GM12801 (cell line): ENCODE data around the gene ELMO2.

Experiments
- CTCF ChIP-seq: IDR thresholded peaks from one replicate; pipeline ENCODE4 v1.5.1; 2011; ENCODE audit warnings: control low read depth; ENCODE audit not compliant: insufficient read length; ENCODE audit errors: extremely low read depth

The ELMO2 gene

GRCh38 chr20:46354207-46354555 lies 52.2 kb downstream of the ELMO2 start:
- TF ChIP-seq CTCF, result no peak

GRCh38 chr20:46353500-46354206 lies 52.8 kb downstream of the ELMO2 start:
- no peak for TF ChIP-seq CTCF

DNA sequence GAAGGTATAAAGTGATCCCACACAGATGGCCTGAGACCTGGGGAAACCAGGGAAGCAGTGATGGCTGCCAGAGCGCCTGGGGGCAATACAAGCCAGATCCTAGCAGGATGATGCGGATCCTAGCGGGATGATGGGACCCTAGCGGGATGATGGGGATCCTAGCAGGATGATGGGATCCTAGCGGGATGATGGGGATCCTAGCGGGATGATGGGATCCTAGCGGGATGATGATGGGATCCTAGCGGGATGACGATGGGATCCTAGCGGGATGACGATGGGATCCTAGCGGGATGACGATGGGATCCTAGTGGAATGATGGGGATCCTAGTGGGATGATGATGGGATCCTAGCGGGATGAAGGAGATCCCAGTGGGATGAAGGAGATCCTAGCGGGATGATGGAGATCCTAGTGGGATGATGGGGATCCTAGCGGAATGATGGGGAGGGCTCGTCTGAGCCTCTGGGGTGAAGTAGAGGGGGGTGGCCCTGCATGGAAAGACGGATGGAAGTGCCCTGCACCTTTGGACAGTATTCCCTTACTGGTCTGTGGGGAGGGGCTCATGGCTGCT lies 54.0 kb downstream of the ELMO2 start:
- no peak for TF ChIP-seq CTCF

- TF ChIP-seq CTCF, result no peak
Observed at GRCh38 chr20:46351357-46352058, 54.9 kb downstream of the ELMO2 start.

DNA sequence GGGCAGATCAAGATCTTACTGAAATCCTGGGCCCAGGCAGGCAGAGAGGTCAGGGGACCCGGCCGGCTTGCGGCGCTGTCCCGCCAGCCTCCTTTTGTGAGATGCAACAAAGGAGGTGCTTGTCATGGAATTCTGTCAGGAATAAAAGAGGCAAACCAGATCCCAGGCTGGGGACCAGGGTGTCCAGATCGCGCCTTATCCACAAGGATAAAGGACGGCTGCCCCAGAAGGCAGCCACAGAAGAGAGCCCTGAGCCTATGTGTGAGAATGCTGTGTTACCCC lies 55.5 kb downstream of the ELMO2 start:
- TF ChIP-seq CTCF, result no peak

- no peak for TF ChIP-seq CTCF
Observed at GRCh38 chr20:46350201-46350985, 56.0 kb downstream of the ELMO2 start.

- TF ChIP-seq CTCF, result no peak
Observed at GRCh38 chr20:46349742-46350056, 56.7 kb downstream of the ELMO2 start.
